Measurements from ENCODE around the gene THRA.

The THRA gene

DNA sequence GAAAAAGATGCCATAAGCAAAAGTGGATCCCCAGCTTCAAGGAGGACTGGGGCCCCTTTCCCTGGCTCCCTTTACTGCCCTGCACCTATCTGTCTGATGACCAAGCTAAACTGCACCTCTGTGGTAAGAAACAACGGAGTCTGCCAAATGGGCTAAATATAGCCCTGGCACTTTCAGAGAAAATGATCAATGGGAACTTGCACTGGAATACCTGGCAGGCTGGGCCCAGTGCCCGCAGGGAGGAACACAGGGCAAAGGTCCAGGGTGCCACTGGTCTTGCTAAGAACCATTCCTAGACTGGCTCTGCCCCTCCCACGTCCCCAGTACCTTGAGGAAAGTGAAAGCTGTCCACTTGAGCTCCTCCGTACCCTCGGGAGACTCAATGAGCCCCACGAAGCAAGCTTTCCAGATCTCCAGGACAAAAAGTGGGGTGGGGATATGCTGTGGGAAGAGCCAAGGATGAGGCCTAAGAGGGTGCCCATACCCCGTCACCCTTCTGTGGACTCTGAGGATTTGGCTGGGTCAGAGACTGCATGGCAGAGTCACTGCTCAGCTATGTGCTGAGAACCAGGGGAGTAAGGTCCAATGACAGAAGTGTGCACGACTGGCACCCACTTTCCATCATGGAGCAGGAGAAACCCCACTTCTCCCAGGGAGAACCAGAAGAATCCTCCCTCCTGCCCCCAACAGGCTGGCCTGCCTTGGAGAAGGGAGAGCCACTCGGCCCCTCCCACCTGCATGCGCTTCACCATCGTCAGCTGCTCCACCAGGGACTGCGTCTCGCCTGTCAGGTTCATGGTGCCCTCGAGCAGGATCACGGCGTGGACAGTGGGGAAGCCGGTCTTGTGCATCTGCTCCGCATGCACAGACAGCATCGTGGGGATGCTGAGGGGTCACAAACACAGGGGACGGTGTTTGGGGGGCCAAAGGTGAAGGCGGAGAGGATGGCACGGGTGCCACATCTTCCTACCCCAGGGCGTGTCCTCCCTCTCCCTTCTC lies 30.1 kb upstream of the THRA start:
- Histone ChIP-seq H3K4me3 (replicated peaks; ENCODE audit: insufficient read depth, low read length) (no peak overlapping the region), H3K27me3 (ENCODE audit: insufficient read depth, poor library complexity, severe bottlenecking) (no peaks in the 10 kb centered on the region), H3K27ac (replicated peaks) (no peak overlapping the region)
- no peak for DNase-seq (ENCODE audit: low read depth in 1 of 2, low spot score in 1 of 2)
- TF ChIP-seq, protein P1, sequence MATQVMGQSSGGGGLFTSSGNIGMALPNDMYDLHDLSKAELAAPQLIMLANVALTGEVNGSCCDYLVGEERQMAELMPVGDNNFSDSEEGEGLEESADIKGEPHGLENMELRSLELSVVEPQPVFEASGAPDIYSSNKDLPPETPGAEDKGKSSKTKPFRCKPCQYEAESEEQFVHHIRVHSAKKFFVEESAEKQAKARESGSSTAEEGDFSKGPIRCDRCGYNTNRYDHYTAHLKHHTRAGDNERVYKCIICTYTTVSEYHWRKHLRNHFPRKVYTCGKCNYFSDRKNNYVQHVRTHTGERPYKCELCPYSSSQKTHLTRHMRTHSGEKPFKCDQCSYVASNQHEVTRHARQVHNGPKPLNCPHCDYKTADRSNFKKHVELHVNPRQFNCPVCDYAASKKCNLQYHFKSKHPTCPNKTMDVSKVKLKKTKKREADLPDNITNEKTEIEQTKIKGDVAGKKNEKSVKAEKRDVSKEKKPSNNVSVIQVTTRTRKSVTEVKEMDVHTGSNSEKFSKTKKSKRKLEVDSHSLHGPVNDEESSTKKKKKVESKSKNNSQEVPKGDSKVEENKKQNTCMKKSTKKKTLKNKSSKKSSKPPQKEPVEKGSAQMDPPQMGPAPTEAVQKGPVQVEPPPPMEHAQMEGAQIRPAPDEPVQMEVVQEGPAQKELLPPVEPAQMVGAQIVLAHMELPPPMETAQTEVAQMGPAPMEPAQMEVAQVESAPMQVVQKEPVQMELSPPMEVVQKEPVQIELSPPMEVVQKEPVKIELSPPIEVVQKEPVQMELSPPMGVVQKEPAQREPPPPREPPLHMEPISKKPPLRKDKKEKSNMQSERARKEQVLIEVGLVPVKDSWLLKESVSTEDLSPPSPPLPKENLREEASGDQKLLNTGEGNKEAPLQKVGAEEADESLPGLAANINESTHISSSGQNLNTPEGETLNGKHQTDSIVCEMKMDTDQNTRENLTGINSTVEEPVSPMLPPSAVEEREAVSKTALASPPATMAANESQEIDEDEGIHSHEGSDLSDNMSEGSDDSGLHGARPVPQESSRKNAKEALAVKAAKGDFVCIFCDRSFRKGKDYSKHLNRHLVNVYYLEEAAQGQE (IDR thresholded peaks at IDR 0.05; ENCODE audit: insufficient replicate concordance, low read depth): no peak
- TF ChIP-seq SPI1 (IDR thresholded peaks at IDR 0.05; ENCODE audit: borderline replicate concordance, low read depth): no peak
- TF ChIP-seq GABPA (IDR thresholded peaks at IDR 0.05; ENCODE audit: low read depth): no peak
- no peak for TF ChIP-seq POLR2AphosphoS5 (IDR thresholded peaks at IDR 0.05; ENCODE audit: low read depth)
- TF ChIP-seq, protein P2, sequence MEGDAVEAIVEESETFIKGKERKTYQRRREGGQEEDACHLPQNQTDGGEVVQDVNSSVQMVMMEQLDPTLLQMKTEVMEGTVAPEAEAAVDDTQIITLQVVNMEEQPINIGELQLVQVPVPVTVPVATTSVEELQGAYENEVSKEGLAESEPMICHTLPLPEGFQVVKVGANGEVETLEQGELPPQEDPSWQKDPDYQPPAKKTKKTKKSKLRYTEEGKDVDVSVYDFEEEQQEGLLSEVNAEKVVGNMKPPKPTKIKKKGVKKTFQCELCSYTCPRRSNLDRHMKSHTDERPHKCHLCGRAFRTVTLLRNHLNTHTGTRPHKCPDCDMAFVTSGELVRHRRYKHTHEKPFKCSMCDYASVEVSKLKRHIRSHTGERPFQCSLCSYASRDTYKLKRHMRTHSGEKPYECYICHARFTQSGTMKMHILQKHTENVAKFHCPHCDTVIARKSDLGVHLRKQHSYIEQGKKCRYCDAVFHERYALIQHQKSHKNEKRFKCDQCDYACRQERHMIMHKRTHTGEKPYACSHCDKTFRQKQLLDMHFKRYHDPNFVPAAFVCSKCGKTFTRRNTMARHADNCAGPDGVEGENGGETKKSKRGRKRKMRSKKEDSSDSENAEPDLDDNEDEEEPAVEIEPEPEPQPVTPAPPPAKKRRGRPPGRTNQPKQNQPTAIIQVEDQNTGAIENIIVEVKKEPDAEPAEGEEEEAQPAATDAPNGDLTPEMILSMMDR (IDR thresholded peaks at IDR 0.05; ENCODE audit: insufficient read depth, low read length): no peak

DNA sequence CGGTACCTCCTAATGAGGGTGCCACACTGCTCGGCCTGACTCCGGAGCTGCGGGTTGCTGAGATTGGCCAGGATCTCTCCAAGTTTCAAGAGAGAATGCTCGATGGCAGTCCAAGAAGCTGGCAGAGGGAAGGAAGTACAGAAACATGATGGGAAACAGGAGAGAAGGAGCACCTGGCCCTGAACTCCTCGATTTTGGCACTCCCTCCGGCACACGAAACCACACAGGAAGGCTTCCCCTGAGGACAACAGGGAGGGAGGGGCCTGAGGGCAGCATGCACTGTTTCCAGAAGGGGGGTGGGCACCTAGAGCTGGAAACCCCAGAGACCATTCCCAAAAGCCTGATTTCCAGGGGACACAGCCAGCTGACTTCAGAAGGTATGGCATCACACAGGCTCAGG lies 29.4 kb upstream of the THRA start:
- TF ChIP-seq GABPA (IDR thresholded peaks at IDR 0.05; ENCODE audit: low read depth) (no peak), SPI1 (IDR thresholded peaks at IDR 0.05; ENCODE audit: borderline replicate concordance, low read depth) (no peak), POLR2AphosphoS5 (IDR thresholded peaks at IDR 0.05; ENCODE audit: low read depth) (no peak)
- TF ChIP-seq, protein P1 (IDR thresholded peaks at IDR 0.05; ENCODE audit: insufficient replicate concordance, low read depth): no peak
- TF ChIP-seq, protein P2 (IDR thresholded peaks at IDR 0.05; ENCODE audit: insufficient read depth, low read length): no peak

DNA sequence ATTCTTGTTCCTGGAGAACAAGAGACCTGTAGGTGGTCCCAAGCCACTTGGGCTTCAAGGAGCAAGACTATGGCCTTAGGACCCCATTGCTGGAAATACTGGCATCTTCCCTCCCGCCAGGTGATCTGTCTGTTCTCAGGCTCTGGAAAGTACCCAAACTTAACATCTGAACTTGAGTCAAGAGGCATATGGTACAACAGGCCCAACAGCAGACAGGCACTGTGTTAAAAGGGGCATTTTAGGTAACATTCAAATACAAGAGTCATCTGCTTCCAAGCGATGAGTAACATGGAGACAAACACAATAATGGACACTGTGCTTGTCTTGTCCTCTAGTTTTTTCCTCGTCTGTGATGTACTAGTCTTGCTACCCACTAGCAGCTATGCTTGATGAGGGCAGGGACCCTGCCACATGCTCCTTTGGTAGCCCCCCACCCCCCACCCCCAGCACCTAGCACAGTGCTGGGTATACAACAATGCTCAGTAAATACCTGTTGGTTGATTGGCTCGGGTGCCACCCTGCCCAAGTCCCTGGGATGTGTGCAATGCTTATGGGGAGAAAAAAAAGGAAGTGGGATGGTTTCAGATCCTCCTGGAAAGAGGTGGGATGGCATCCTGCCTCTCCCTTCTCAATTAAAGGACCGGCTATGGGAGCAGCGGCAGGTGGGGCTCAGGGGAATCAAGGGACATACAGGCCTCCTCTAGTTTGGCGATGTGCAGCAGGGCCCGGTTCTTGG lies 28.2 kb upstream of the THRA start:
- Histone ChIP-seq H3K27me3 (ENCODE audit: insufficient read depth, poor library complexity, severe bottlenecking) (no peaks in the 10 kb centered on the region), H3K4me3 (replicated peaks; ENCODE audit: insufficient read depth, low read length) (no peak overlapping the region), H3K27ac (replicated peaks) (no peak overlapping the region)
- TF ChIP-seq POLR2AphosphoS5 (IDR thresholded peaks at IDR 0.05; ENCODE audit: low read depth) (no peak), SPI1 (IDR thresholded peaks at IDR 0.05; ENCODE audit: borderline replicate concordance, low read depth) (no peak), GABPA (IDR thresholded peaks at IDR 0.05; ENCODE audit: low read depth) (no peak)
- TF ChIP-seq, protein P2 (IDR thresholded peaks at IDR 0.05; ENCODE audit: insufficient read depth, low read length): no peak
- TF ChIP-seq, protein P1 (IDR thresholded peaks at IDR 0.05; ENCODE audit: insufficient replicate concordance, low read depth): no peak
- DNase-seq (ENCODE audit: low read depth in 1 of 2, low spot score in 1 of 2): no peak

More for the DNA sequence above, 29.4 kb upstream of the THRA start:
- Histone ChIP-seq H3K4me3 (replicated peaks; ENCODE audit: insufficient read depth, low read length) (no peak overlapping the region), H3K27me3 (ENCODE audit: insufficient read depth, poor library complexity, severe bottlenecking) (no peaks in the 10 kb centered on the region), H3K27ac (replicated peaks) (no peak overlapping the region)
- DNase-seq (ENCODE audit: low read depth in 1 of 2, low spot score in 1 of 2): no peak
